Activated CD8-positive, alpha-beta T cell treated with anti-CD3 and anti-CD28 coated beads, Interleukin-2, amount 10 ng/mL, durations not matched to agents 7 days and 5 days (primary cell): ENCODE measurements around the gene POFUT2. TPM values are rescaled to one million over a fixed set of nuclear protein-coding genes. Genes with fewer than 3 reads are reported as not detected.

ENCODE experiments used
- ATAC-seq: fragments of 150-1000 bp; cut with Tn5 transposase; one replicate; pipeline ENCODE4 v1.10.0; 2021; ENCODE audit warnings: moderate library complexity
- CTCF ChIA-PET: fragments of 350-600 bp; sonication (Branson Sonifier 250); formaldehyde crosslinking; loops from one replicate; lab custom pipeline; 2021; ENCODE audit warnings: antibody characterized with exemption; lab: Charles Lee
- POLR2A ChIA-PET: fragments of 350-600 bp; sonication (Branson Sonifier 250); formaldehyde crosslinking; loops from one replicate; lab custom pipeline; 2021; ENCODE audit warnings: antibody characterized with exemption; lab: Charles Lee
- DNase-seq: peaks from one replicate; pipeline ENCODE4 v3.0.0-alpha.2; 2020
- H3K27ac Mint-ChIP-seq: one replicate; pipeline ENCODE4 v1.8.0; 2021; ENCODE audit warnings: mild to moderate bottlenecking, mixed read lengths
- H3K27me3 Mint-ChIP-seq: one replicate; pipeline ENCODE4 v1.8.0; 2021; ENCODE audit warnings: low read depth, mixed read lengths
- H3K36me3 Mint-ChIP-seq: one replicate; pipeline ENCODE4 v1.8.0; 2021; ENCODE audit warnings: low read depth, mixed read lengths
- H3K4me1 Mint-ChIP-seq: one replicate; pipeline ENCODE4 v1.8.0; 2021; ENCODE audit warnings: low read depth, mixed read lengths
- H3K4me3 Mint-ChIP-seq: one replicate; pipeline ENCODE4 v1.8.0; 2021; ENCODE audit warnings: mild to moderate bottlenecking, mixed read lengths
- H3K9me3 Mint-ChIP-seq: one replicate; pipeline ENCODE4 v1.8.0; 2022; ENCODE audit warnings: mixed read lengths; ENCODE audit not compliant: insufficient read depth
- total RNA-seq, 2 experiments: library from RNA; stranded (reverse); gene quantifications; one replicate each; pipeline ENCODE4 v1.2.3, GENCODE V29; 2021

Gene POFUT2
- total RNA-seq, 2 experiments from 2014 or later = 13.6 to 16.0 TPM

- POLR2A ChIA-PET = no interaction called here
- Mint-ChIP-seq H3K4me1 (no peaks in the 10 kb centered on the region), H3K9me3 (peaks cover 24% of the 10 kb centered on the region), H3K27ac (no peak overlapping the region), H3K4me3 (no peak overlapping the region), H3K27me3 (peaks cover 36% of the 10 kb centered on the region), H3K36me3 (peaks cover 8% of the 10 kb centered on the region)
- CTCF ChIA-PET = no interaction called here
- ATAC-seq (no peak), DNase-seq (no peak)
Observed at GRCh38 chr21:45244799-45245340, 42.8 kb downstream of the POFUT2 start.

DNA sequence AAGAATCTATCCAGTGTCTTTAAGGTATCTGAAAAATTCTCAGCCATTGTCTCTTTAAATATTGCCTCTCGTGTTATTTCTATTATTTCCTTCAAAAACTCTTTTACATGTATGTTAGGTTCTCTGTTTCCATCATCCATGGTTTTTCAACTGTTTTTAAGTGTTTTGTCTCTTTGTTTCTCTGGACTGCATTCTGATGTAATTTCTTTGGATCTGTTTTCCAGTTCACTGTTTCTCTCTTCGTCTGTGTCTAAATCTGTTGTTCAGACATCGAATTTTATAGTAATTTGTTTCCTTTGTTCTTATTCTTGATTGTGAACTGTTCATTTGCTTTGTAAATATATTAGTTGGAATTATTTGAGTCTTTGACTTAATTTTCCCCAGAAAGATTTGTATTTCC, 44.1 kb downstream of the POFUT2 start:
- ATAC-seq (no peak), DNase-seq (no peak)
- Mint-ChIP-seq H3K36me3 (peaks cover 8% of the 10 kb centered on the region), H3K27ac (no peak overlapping the region), H3K4me3 (no peak overlapping the region), H3K27me3 (peaks cover 36% of the 10 kb centered on the region), H3K9me3 (peaks cover 24% of the 10 kb centered on the region), H3K4me1 (no peaks in the 10 kb centered on the region)
- ChIA-PET POLR2A (no interaction called here), CTCF (no interaction called here)

DNA sequence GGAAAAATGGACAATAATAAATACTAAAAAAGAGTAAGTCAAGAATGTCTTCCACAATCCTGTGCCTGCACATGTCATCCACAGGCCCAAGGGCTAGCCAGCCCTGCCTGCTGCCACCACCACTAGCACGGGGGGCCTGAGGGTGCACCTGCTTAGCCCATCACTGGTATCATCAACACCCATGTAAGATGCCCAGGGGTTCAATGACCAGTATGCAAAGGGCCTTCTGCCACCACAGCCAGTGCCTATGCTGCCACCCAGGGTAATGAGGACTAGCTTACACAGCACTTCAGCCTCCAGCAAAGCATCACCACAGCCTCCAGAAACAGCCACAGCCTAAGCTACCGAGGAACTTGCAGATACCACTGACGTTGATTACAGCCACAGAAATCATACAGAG, 46.3 kb downstream of the POFUT2 start:
- ChIA-PET CTCF (interaction anchor here (1.2 kb wide), 1 partner anchor 51 kb away, joined by 3 read pairs; no protein-coding TSS in a partner anchor), POLR2A (no interaction called here)
- Mint-ChIP-seq H3K27ac (no peak overlapping the region), H3K4me1 (no peaks in the 10 kb centered on the region), H3K4me3 (no peak overlapping the region), H3K36me3 (peaks cover 8% of the 10 kb centered on the region), H3K27me3 (peaks cover 46% of the 10 kb centered on the region), H3K9me3 (peaks cover 24% of the 10 kb centered on the region)
- DNase-seq (no peak), ATAC-seq (no peak)

DNA sequence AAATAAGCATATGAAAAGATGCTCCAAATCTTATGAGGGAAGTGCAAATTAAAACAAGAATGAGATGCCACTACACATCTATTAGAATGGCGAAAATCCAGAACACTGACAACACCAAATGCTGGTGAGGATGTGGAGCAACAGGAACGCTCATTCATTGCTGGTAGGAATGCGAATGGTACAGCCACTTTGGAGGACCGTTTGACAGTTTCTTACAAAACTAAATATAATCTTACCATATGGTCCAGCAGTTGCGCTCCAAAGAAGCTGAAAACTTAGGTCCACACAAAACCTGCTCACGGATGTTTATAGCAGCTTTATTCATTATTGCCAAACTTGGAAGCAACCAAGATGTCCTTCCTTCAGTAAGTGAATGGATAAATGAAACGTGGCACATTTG, 50.3 kb downstream of the POFUT2 start:
- Mint-ChIP-seq H3K36me3 (peaks cover 4% of the 10 kb centered on the region), H3K27ac (no peak overlapping the region), H3K9me3 (peaks cover 7% of the 10 kb centered on the region), H3K27me3 (peaks cover 53% of the 10 kb centered on the region), H3K4me1 (no peaks in the 10 kb centered on the region), H3K4me3 (no peak overlapping the region)
- ATAC-seq (no peak), DNase-seq (no peak)
- ChIA-PET POLR2A (no interaction called here), CTCF (interaction anchor here (1.6 to 1.8 kb wide), 2 partner anchors 10 to 97 kb away, joined by 5 to 6 read pairs; no protein-coding TSS in a partner anchor)

DNA sequence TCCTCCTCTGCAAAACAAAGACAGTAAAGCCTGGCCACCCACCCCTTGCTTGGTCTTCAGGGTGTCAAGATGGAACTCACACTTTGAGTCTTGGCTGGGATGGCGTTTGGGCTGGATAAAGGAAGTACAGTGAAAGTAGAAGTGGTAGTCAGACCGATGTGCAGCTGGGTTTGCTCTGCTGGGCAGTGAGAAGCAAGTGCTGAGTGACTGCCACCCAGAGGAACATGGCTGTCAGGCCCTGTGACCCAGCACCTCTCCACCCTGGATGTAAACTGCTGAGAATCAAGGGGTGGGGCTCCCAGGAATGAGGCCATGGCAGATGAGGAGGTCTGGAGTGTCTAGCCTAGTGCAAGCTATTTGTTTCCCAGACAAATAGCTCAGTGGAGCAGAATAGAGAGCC, 51.2 kb downstream of the POFUT2 start:
- Mint-ChIP-seq H3K27ac (peak overlapping the region; percentile 17), H3K4me3 (no peak overlapping the region), H3K27me3 (peaks cover 57% of the 10 kb centered on the region), H3K36me3 (no peaks in the 10 kb centered on the region), H3K4me1 (no peaks in the 10 kb centered on the region), H3K9me3 (no peaks in the 10 kb centered on the region)
- ChIA-PET CTCF (interaction anchor here (1.0 to 1.8 kb wide), 3 partner anchors 9 to 96 kb away, joined by 3 to 6 read pairs (median 5); no protein-coding TSS in a partner anchor), POLR2A (no interaction called here)
- DNase-seq (no peak), ATAC-seq (no peak)

GRCh38 chr21:45235488-45235887, 52.2 kb downstream of the POFUT2 start:
- Mint-ChIP-seq H3K27me3 (peaks cover 49% of the 10 kb centered on the region), H3K36me3 (no peaks in the 10 kb centered on the region), H3K27ac (no peak overlapping the region), H3K9me3 (no peaks in the 10 kb centered on the region), H3K4me3 (no peak overlapping the region), H3K4me1 (no peaks in the 10 kb centered on the region)
- no peak for DNase-seq
- CTCF ChIA-PET = interaction anchor here (1.2 kb wide), 1 partner anchor 96 kb away, joined by 4 read pairs; no protein-coding TSS in a partner anchor
- ATAC-seq = no peak
- POLR2A ChIA-PET = no interaction called here

GRCh38 chr21:45234965-45235364, 52.7 kb downstream of the POFUT2 start:
- ChIA-PET POLR2A (no interaction called here), CTCF (interaction anchor here (0.9 to 1.2 kb wide), 2 partner anchors 13 to 95 kb away, joined by 3 to 4 read pairs; no protein-coding TSS in a partner anchor)
- DNase-seq = no peak
- Mint-ChIP-seq H3K4me3 (no peak overlapping the region), H3K27me3 (peaks cover 46% of the 10 kb centered on the region), H3K4me1 (no peaks in the 10 kb centered on the region), H3K9me3 (no peaks in the 10 kb centered on the region), H3K27ac (no peak overlapping the region), H3K36me3 (no peaks in the 10 kb centered on the region)
- no peak for ATAC-seq

- ChIA-PET POLR2A (no interaction called here), CTCF (interaction anchor here (0.9 kb wide), 1 partner anchor 14 kb away, joined by 3 read pairs; no protein-coding TSS in a partner anchor)
- Mint-ChIP-seq H3K27ac (no peak overlapping the region), H3K27me3 (peaks cover 38% of the 10 kb centered on the region), H3K4me1 (no peaks in the 10 kb centered on the region), H3K4me3 (no peak overlapping the region), H3K9me3 (no peaks in the 10 kb centered on the region), H3K36me3 (no peaks in the 10 kb centered on the region)
- DNase-seq (no peak), ATAC-seq (no peak)
Observed at GRCh38 chr21:45234127-45234526, 53.6 kb downstream of the POFUT2 start.

DNA sequence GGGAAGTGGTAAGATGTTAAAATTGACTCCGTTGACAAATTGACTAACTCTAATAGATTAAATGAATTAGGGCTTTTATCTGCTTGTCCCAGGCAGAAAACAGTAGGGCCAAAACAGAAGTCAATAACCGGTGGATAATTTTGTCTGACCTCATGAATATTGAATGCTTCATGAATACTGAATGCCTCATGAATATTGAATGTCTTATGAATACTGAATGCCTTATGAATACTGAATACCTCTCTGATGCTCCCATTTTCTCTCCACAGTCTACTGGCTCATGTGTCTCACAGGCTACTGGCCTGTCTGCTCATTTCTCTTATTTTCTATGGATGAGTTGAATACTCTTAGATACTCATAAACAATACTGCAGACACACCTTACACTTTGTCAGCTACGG, 56.0 kb downstream of the POFUT2 start:
- Mint-ChIP-seq H3K36me3 (no peaks in the 10 kb centered on the region), H3K27ac (no peak overlapping the region), H3K4me1 (peaks cover 24% of the 10 kb centered on the region), H3K27me3 (peaks cover 31% of the 10 kb centered on the region), H3K9me3 (no peaks in the 10 kb centered on the region), H3K4me3 (no peak overlapping the region)
- no peak for DNase-seq
- no peak for ATAC-seq
- CTCF ChIA-PET = no interaction called here
- POLR2A ChIA-PET = no interaction called here

GRCh38 chr21:45228656-45229240, 58.9 kb downstream of the POFUT2 start:
- Mint-ChIP-seq H3K4me3 (no peak overlapping the region), H3K4me1 (peaks cover 42% of the 10 kb centered on the region), H3K9me3 (no peaks in the 10 kb centered on the region), H3K27me3 (peaks cover 17% of the 10 kb centered on the region), H3K27ac (no peak overlapping the region), H3K36me3 (peaks cover 2% of the 10 kb centered on the region)
- ChIA-PET CTCF (interaction anchor here (0.8 to 1.1 kb wide), 2 partner anchors 21 to 89 kb away, joined by 3 to 5 read pairs; no protein-coding TSS in a partner anchor), POLR2A (no interaction called here)
- DNase-seq = no peak
- ATAC-seq = no peak

DNA sequence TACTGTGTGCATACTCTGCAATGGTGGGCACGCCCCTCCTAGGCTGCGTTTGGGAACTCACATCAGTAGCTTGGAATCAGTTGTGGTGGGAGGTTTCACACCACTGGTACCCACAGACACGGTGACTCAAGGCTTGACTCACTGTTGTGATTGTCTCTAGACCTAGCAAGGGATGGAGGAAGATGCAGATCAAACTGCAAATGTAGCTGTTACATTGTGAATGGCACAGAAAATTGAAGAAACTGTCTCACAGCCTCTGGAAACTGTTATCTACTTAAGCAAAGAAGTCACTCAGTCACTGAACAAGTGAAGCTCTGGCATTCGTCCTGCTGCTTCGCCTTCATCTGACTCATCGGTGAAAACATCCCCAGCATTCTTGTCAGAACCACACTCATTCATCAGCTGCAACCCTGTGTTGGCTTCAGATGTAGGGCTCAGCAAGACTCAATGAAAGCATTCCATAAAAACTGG, 59.5 kb downstream of the POFUT2 start:
- no peak overlapping the region for H3K4me3 Mint-ChIP-seq

GRCh38 chr21:45227735-45228134, 60.0 kb downstream of the POFUT2 start:
- POLR2A ChIA-PET = interaction anchor here (0.6 kb wide), 1 partner anchor 89 kb away, joined by 3 read pairs; no protein-coding TSS in a partner anchor
- no peak overlapping the region for H3K4me3 Mint-ChIP-seq
- no peak for ATAC-seq

More for the DNA sequence above, 59.5 kb downstream of the POFUT2 start:
- Mint-ChIP-seq H3K27me3 (peaks cover 16% of the 10 kb centered on the region), H3K36me3 (peaks cover 4% of the 10 kb centered on the region), H3K4me1 (peaks cover 42% of the 10 kb centered on the region), H3K9me3 (no peaks in the 10 kb centered on the region), H3K27ac (peak overlapping the region; percentile 65)
- ChIA-PET CTCF (interaction anchor here (0.8 to 1.9 kb wide), 5 partner anchors 9 to 90 kb away, joined by 3 to 6 read pairs (median 5); no protein-coding TSS in a partner anchor), POLR2A (interaction anchor here (0.6 kb wide), 1 partner anchor 90 kb away, joined by 3 read pairs; no protein-coding TSS in a partner anchor)
- DNase-seq = peak; percentile 79
- ATAC-seq = peak; percentile 85

More at GRCh38 chr21:45227735-45228134, 60.0 kb downstream of the POFUT2 start:
- peaks cover 5% of the 10 kb centered on the region for H3K36me3 Mint-ChIP-seq
- peaks cover 15% of the 10 kb centered on the region for H3K27me3 Mint-ChIP-seq
- H3K4me1 Mint-ChIP-seq = peaks cover 42% of the 10 kb centered on the region
- peak overlapping the region; percentile 65 for H3K27ac Mint-ChIP-seq
- H3K9me3 Mint-ChIP-seq = no peaks in the 10 kb centered on the region
- CTCF ChIA-PET = interaction anchor here (1.0 to 1.9 kb wide), 4 partner anchors 9 to 90 kb away, joined by 3 to 6 read pairs (median 4); no protein-coding TSS in a partner anchor
- DNase-seq = no peak
